Measurements from ENCODE around the gene ABAT.
"Not testable (repeated sequence)": the region's sequence is repeated elsewhere in the genome, so short reads cannot be mapped to it uniquely, and the experiment has no call there.

ABAT gene

GRCh38 chr16:8682551-8683259, 8.3 kb downstream of the ABAT start:
- DNase-seq (ENCODE audit: low read depth), result no peak

DNA sequence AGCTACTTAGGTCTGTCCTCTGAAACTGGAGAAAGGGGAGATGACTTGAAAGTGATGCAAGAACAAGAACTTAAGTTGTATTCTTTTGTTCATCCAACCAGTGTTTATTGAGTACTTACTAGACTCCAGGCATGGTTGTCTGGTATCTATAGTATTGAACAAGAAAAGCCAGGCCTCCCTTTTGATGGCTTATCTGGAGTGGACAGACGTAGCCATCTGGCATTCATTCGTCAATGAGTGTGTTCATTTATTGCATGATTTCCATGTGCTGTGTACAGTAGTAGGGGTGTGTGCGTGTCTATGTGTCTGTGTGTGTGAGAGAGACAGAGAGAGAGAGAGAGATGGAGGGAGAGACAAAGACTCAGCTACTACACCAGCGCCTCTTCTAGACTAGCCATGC, 9.2 kb downstream of the ABAT start:
- DNase-seq (ENCODE audit: low read depth), result no peak

- DNase-seq (ENCODE audit: low read depth), result no peak
These were observed 11.2 kb downstream of the ABAT start for GRCh38 chr16:8685617-8686016.

- DNase-seq (ENCODE audit: low read depth), result no peak
These were observed 11.7 kb downstream of the ABAT start for GRCh38 chr16:8686031-8686621.

DNA sequence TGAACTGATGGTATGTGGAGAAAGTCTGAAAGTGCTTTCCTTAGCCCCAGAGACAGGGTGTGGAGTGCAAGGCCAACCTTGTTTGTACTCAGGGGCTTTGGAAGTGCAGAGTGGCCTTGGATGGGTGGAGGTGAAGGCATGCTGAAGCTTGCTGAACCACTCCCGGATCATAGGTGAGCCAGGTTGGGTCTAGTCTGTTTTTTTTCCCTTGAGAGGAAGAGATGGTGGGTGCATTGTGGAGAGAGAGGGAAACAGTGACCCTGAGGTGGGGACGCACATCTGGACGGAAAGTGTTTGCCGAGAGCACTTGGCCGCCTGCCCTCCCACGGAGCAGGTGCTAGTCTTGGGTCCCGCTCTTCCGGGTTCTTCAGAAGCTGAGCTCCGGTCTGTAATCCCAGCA, 12.5 kb downstream of the ABAT start:
- DNase-seq (ENCODE audit: low read depth), result no peak

GRCh38 chr16:8689686-8690085, 15.3 kb downstream of the ABAT start:
- no peak for DNase-seq (ENCODE audit: low read depth)

- DNase-seq (ENCODE audit: low read depth), result no peak
These were observed 17.3 kb downstream of the ABAT start for GRCh38 chr16:8691728-8692127.

- no peak for DNase-seq (ENCODE audit: low read depth)
These were observed 20.6 kb downstream of the ABAT start for GRCh38 chr16:8694795-8695728.

DNA sequence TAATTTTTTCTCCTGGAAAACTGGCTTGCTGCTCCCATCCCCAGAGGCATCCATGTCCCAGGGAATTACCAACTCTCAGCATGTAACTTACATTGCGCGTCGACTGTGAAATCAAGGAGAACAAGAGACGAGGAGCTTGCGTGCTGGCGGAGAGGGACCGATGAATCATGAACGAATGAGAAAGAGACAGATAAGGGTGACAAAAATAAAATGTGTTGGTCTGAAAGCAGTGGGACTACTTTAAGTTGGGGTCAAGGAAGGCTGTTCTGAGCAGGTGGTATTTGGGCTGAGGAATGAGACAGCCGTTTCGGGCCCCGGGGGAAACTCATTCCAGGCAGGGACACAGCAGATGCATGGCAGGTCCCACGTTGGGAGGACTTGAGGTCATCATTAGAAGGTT, 22.5 kb downstream of the ABAT start:
- no peak for DNase-seq (ENCODE audit: low read depth)

DNA sequence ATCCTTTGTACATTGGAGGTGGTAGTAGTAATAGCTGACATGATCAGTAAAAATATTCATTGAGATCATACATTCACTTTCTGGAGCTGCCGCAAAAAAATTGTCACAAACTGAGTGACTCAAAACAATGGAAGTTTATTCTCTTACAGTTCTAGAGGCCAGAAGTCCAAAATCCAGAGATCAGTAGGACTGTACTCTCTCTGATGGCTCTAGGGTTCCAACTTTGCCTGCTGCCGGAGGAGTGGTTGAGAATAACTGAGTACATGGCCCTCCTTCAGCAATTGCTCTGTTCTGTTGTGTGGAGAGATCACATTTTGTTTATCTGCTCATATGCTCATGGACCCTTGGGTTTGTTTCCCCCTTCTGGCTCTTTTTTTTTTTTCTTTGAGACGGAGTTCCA, 23.5 kb downstream of the ABAT start:
- DNase-seq (ENCODE audit: low read depth), result no peak

DNA sequence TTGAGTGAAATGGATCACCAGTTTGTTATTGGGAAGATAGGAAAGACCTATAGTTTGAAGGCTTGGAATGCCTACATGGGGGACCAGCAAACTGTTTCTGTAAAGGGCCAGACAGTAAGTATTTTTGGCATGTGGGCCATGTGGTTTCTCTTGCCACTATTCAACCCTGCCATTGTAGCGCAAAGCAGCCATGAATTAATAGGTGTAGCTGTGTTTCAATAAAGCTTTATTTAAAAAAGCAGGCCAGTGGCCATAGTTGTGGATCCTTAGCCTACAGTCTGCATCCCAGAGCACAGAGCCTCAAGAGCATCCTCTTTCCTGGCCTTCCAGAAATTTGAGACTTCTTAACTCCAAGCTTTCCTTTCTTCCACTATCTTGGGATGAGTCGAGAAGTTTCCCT, 29.3 kb downstream of the ABAT start:
- no peak for DNase-seq (ENCODE audit: low read depth)

- DNase-seq (ENCODE audit: low read depth), result no peak
These were observed 29.7 kb downstream of the ABAT start for GRCh38 chr16:8704098-8704497.

- DNase-seq (ENCODE audit: low read depth), result not testable (repeated sequence)
These were observed 30.8 kb downstream of the ABAT start for GRCh38 chr16:8705100-8705822.

- DNase-seq (ENCODE audit: low read depth), result no peak
These were observed 34.1 kb downstream of the ABAT start for GRCh38 chr16:8708536-8708935.

DNA sequence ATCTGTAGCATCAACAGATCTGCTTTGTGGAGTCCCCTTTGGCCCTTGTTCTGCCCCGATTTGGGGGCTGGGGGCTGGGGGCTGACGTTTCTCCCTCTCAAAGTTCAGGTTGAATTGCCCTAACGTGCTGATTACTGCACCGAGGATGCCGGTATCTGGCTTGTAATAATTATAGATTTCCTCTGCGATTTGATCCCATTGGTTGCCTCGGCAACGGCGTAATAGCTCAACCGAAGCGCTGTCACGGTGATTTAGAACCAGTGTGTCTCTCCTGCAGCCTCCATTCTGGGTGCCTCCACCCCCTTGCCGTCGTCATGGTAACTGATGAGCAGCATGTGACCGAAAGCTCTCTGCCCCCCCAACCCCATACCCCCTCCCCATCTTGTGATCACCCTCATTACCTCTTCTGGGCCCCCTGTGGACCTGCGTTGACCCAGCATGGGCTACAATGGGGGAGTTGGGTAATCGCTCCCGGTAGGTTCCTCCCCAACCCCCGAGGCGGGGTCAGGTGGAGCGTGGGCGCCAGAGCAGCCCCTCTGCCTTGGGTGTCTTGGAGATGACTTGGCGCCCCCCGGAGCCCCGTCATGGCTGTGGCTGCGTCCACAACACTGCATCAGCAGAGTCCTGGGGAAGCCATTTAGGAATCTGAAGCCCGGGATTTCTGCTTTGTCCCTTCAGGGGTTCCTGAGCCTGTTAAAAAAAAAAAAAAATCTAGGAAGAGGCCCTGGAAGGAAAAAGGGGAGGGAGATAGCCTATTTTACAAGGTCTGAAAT, 38.4 kb downstream of the ABAT start:
- no peak for DNase-seq (ENCODE audit: low read depth)

- no peak for DNase-seq (ENCODE audit: low read depth)
These were observed 39.3 kb downstream of the ABAT start for GRCh38 chr16:8713635-8714172.

DNA sequence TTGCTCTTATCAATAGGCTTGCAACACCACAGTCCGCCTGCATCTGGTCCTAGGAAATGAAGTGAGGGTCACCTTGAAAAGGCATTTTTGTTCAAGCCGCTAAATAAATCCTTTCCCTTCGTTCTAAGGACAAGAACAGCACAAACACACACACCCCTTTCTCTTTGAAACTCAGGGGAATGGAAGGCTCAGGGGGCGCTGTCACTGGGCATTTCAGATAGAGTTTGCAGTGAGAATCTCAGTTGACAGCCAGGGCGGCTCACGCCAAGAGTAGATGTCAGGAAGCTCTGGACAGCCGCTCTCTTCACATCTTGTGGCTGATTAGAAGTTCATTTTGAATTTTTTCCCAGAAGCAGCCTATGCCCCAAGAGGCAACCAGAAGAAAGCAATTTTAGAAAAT, 39.8 kb downstream of the ABAT start:
- no peak for DNase-seq (ENCODE audit: low read depth)

DNA sequence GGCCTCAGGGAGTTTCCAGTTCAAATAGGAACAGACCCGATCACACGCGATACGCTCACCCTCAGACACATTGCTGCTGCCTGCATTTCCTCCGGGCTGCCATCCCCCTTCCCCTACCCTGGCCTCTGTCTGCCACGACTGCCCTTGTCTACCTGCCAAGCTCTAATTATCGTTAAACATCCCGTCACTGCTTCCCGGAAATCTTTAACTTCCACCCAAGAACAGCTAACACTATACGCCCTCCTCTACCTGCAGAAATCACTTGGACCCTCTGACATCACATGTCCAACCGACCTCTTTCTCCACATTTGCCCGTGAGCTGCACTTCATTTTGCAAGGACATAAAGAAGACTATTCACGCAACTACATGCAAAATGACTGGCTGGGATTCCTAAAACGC, 40.4 kb downstream of the ABAT start:
- DNase-seq (ENCODE audit: low read depth), result no peak

GRCh38 chr16:8716052-8716451, 41.6 kb downstream of the ABAT start:
- DNase-seq (ENCODE audit: low read depth), result no peak

- no peak for DNase-seq (ENCODE audit: low read depth)
These were observed 42.2 kb downstream of the ABAT start for GRCh38 chr16:8716592-8716991.

- DNase-seq (ENCODE audit: low read depth), result no peak
These were observed 43.1 kb downstream of the ABAT start for GRCh38 chr16:8717469-8717868.
